IPS-15b (cell line): ENCODE measurements around the gene PLA2G6.
A peak's percentile ranks its signal among the peaks of the same experiment; 100 is the strongest.

Experiments
- H3K27me3 ChIP-seq: one replicate; pipeline ENCODE4 v1.6.1; 2013; ENCODE audit warnings: low read length; ENCODE audit not compliant: control insufficient read depth, insufficient read depth
- H3K36me3 ChIP-seq: one replicate; pipeline ENCODE4 v1.6.1; 2013; ENCODE audit warnings: low read length; ENCODE audit not compliant: control insufficient read depth, insufficient read depth
- H3K4me1 ChIP-seq: one replicate; pipeline ENCODE4 v1.6.1; 2013; ENCODE audit warnings: mild to moderate bottlenecking, low read length; ENCODE audit not compliant: control insufficient read depth, insufficient read depth
- H3K4me3 ChIP-seq: one replicate; pipeline ENCODE4 v1.5.1; 2013; ENCODE audit warnings: low read depth, low read length
- H3K9ac ChIP-seq: one replicate; pipeline ENCODE4 v1.6.1; 2013; ENCODE audit warnings: low read depth, mild to moderate bottlenecking, low read length
- H3K9me3 ChIP-seq: one replicate; pipeline ENCODE4 v1.6.1; 2013; ENCODE audit warnings: mild to moderate bottlenecking, low read length; ENCODE audit not compliant: control insufficient read depth, insufficient read depth

The PLA2G6 gene, protein sequence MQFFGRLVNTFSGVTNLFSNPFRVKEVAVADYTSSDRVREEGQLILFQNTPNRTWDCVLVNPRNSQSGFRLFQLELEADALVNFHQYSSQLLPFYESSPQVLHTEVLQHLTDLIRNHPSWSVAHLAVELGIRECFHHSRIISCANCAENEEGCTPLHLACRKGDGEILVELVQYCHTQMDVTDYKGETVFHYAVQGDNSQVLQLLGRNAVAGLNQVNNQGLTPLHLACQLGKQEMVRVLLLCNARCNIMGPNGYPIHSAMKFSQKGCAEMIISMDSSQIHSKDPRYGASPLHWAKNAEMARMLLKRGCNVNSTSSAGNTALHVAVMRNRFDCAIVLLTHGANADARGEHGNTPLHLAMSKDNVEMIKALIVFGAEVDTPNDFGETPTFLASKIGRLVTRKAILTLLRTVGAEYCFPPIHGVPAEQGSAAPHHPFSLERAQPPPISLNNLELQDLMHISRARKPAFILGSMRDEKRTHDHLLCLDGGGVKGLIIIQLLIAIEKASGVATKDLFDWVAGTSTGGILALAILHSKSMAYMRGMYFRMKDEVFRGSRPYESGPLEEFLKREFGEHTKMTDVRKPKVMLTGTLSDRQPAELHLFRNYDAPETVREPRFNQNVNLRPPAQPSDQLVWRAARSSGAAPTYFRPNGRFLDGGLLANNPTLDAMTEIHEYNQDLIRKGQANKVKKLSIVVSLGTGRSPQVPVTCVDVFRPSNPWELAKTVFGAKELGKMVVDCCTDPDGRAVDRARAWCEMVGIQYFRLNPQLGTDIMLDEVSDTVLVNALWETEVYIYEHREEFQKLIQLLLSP

DNA sequence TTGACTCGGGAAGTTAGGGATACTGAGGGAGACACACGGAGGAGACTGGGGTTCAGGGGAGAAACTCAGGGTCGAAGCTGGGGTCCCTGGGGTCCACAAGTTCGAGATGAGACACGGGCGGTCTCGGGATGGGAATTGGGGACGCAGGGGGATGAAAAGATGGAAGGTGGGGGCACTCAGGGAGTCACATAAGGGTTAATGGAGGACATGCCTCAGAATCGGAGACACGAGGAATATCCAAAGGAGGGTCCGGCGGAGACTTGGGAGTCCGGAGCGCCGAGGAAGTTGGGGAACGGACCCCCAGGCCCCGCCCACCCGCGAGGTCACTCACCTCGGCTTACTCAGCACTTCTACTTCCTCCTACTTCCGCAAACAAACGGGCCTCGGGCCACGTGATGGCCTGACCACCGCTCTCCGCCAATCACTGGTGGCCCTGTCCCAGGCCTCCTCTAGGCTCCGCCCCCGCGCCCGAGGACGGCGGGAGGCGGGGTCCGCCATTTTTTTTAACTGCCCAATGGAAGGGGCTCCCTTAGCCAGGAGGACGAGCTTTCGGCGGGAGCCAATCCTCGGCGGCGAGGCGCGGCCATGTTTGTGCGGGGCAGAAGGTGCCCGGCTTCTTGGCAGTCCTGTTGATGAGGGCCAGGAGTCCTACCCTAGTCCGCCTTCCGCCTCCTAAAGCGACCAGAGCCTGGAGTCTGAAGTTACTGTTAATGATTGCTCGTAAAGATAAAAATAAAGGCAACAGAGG, at the start of gene PLA2G6:
Gene PLA2G6 (minus strand): TSS at position 378 of the 748 bp plus-strand sequence. CDS start 12,404 bp downstream, outside the sequence.
- H3K4me3 ChIP-seq: peak within 1 kb of the TSS; percentile 91
- no peaks in the 10 kb centered on the region for H3K36me3 ChIP-seq
- no peaks in the 10 kb centered on the region for H3K27me3 ChIP-seq
- H3K4me1 ChIP-seq: peaks cover 11% of the 10 kb centered on the region
- peak within 1 kb of the TSS; percentile 99 for H3K9ac ChIP-seq
- H3K9me3 ChIP-seq: no peaks in the 10 kb centered on the region

DNA sequence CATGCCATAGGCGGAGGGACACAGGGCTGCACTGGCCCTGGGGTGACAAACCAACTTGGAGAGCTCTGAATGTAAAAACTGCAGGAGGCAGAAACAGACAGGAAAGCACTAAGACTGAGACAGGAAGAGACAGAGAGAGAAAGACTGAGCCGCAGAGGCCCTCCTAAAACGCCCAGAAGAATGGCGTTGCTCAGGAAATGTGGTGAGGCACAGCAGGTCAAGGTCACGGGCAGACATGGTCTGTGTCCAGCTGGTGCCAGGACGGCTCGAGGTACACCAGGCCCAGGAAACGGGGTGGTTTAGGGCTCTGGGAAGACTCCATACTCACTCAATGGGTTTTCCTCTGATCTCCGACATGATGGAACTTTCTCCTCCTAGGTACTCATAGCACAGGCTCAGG, 49.3 kb upstream of the PLA2G6 start:
- Histone ChIP-seq H3K36me3 (peaks cover 58% of the 10 kb centered on the region), H3K4me3 (no peak overlapping the region), H3K9ac (no peak overlapping the region), H3K4me1 (no peaks in the 10 kb centered on the region), H3K9me3 (no peaks in the 10 kb centered on the region), H3K27me3 (no peaks in the 10 kb centered on the region)

DNA sequence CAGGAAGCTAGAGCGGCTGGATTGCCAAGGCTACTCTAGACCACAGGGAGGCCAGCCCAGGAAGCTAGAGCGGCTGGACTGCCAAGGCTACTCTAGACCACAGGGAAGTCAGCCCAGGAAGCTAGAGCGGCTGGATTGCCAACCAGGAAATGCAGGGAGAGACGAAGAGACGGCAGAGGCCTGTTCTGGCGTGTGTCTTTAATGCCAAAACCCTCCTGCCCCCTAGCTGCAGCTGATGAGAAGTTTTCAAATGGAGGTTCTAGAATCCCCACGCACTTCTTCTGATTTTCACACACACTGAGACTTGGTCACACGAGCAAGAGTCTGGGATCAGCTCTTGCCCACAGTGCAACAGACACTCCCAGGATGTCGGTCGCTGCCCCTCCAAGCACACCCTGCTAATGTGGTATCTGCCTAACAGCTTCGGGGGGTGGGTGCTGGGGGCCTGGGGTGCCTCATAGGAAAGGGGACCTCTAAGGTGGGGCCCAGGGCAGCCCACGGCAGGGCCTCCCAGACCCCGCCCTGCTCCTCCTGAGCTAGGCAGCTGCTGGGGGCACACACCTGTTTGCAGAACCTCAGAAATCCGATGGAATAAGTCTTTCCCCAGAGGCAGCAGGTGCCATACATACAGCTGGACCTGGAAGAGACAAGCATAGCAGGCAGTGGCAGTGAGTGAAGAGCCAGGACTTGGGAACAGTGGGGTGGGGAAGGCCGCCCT, 48.6 kb upstream of the PLA2G6 start:
- H3K36me3 ChIP-seq: peaks cover 62% of the 10 kb centered on the region
- no peaks in the 10 kb centered on the region for H3K4me1 ChIP-seq

DNA sequence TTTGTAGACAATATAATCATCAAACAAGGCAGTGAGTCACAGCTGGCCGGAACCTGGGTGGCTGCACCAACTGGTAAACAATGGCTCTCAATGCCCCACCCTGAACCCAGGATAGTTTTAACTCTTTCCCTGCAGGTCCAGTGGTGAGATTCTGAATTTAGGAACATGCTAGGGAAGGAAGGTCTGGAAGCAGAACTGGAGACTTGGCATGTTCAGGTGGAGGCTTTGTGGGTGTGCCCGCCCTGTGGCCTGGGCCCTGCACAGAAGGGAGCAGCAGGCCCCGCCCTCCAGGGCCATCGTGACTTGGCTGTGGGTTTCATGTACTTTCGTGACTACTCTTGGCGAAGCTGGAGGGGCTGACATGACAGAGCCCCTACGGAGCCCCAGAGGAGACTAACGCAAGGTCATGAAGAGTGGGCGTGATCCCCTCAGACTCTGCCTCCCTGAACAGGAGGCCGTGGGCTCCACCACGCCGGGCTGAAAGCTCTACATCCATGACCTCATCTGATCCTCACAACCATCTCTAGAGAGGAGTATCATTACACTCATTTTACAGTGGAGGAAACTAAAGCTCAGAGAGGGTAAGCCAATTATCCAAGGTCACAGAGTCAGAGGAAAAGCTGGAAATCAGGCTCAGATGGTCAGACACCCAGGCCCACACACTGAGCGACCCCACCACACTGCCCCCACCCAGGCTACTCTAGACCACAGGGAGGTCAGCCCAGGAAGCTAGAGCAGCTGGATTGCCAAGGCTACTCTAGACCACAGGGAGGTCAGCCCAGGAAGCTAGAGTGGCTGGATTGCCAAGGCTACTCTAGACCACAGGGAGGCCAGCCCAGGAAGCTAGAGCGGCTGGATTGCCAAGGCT, 47.5 kb upstream of the PLA2G6 start:
- Histone ChIP-seq H3K4me1 (no peaks in the 10 kb centered on the region), H3K9me3 (no peaks in the 10 kb centered on the region), H3K4me3 (no peak overlapping the region), H3K9ac (no peak overlapping the region), H3K36me3 (peaks cover 65% of the 10 kb centered on the region), H3K27me3 (no peaks in the 10 kb centered on the region)

More for the DNA sequence above, 48.6 kb upstream of the PLA2G6 start:
- no peak overlapping the region for H3K9ac ChIP-seq
- no peak overlapping the region for H3K4me3 ChIP-seq
- H3K9me3 ChIP-seq: no peaks in the 10 kb centered on the region
- H3K27me3 ChIP-seq: no peaks in the 10 kb centered on the region

DNA sequence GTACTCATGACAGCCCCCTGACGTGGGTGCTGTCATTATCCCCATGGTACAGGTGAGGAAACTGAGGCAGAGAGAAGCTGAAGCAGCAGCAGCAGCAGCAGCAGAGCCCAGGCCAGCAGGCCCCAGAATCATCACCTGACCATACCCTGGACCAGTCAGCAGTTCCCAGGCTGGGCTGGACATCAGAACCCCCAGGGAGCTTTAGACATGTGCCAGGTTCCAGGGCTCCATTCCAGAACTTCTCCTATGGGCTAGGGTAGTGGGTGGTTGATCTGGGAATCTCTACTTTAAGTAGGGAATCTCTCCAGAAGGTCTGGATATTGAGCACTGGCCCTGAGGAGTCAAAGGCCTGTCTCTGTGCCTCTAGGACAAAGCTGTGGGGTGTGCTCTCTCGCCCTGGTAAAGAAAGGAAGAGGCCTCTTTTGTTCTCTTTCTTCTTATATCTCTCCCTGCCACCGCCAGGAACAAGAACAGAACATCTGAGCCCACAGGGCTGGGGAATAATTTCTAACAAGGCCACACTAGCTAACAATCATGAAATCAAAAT, 46.8 kb upstream of the PLA2G6 start:
- Histone ChIP-seq H3K4me3 (no peak overlapping the region), H3K4me1 (no peaks in the 10 kb centered on the region), H3K27me3 (no peaks in the 10 kb centered on the region), H3K9me3 (no peaks in the 10 kb centered on the region), H3K36me3 (peaks cover 63% of the 10 kb centered on the region), H3K9ac (no peak overlapping the region)

DNA sequence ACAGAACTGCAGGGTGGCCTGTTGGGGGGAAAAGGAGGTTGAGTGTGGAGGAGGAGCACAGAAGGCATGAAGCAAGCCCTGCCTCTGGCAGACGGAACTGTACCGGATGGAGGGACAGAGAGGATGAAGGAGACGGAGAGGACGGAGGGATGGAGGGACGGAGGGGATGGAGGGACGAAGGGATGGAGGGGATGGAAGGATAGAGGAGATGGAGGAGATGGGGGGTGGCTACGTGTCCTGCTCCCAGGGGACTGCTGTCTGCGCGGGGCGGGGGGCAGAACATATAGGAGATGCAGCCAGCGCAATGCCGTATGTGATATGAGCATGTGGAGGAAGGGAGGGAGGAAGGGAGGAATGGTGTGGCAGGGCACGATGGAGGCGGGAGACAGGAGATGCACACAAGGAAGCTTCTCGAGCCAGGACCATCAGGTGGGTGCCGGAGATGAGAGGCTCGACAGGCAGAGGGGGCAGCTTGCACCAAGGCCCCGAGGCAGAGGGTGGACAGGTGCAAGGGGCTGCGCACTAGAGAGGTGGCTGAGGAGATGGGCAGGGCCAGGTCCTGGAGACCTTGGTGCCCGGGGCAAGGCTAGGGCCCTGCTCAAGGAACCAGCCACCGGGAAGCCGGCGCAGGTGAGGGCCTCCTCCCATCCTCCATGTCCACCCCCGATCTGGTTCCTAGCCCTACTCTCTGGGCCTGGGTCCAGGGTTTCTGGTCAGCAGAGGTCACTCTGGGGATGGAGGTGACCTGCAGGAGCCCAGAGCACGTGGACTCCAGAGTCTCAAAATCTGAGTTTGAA, 45.4 kb upstream of the PLA2G6 start:
- Histone ChIP-seq H3K36me3 (peaks cover 57% of the 10 kb centered on the region), H3K4me1 (no peaks in the 10 kb centered on the region), H3K4me3 (no peak overlapping the region), H3K9ac (no peak overlapping the region), H3K27me3 (no peaks in the 10 kb centered on the region), H3K9me3 (no peaks in the 10 kb centered on the region)

DNA sequence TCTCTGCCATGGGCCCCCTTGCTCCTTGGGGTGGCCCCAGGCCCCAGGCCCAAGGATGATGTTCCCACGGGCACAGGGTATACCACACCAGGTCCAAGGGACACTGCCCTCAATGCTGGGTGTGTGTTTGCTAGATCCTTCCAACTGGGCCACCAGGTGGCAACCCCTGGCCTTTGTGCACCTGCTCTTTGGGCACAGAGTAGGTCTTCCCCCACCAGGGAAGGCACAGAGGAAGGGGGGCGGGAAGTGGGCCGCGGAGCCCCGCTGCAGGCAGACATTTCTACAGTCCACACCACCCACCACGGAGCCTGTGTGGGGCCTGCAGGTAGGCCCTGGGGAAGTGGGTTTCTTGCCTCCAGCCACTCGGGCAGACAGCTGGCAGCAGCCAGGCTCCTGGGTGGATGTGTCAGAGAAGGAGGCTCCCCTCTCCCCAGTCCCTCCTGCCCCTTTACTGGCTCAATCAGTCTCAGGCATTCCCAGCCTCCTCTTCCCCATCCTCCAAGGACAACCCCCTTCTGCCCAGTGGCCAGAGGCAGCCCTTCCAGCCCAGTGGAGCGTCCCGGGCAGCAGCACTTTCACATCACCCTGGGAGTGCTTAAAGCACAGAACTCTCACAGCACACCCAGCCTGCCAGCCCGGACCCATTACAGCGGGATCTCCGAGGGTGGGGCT, 41.8 kb upstream of the PLA2G6 start:
- Histone ChIP-seq H3K27me3 (no peaks in the 10 kb centered on the region), H3K4me3 (no peak overlapping the region), H3K4me1 (peaks cover 4% of the 10 kb centered on the region), H3K9ac (no peak overlapping the region), H3K9me3 (no peaks in the 10 kb centered on the region), H3K36me3 (peaks cover 51% of the 10 kb centered on the region)

DNA sequence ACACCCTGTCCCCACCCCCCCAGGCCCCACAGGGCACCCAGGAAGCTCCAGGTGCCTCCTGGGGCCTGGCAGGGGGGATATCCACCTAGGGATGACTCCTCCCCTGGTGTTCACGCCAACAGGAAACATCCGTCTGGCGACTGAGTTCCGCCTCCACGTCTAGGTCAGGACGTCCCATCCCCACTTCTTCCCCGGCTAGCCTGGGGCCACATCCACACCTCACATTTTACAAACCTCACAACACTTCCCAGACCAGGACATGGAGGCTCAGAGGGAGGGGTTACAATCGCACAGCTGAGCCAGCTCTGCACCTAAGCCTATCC, 41.1 kb upstream of the PLA2G6 start:
- no peaks in the 10 kb centered on the region for H3K27me3 ChIP-seq
- no peak overlapping the region for H3K4me3 ChIP-seq
- peaks cover 50% of the 10 kb centered on the region for H3K36me3 ChIP-seq
- H3K9ac ChIP-seq: no peak overlapping the region
- H3K9me3 ChIP-seq: no peaks in the 10 kb centered on the region
- H3K4me1 ChIP-seq: peaks cover 4% of the 10 kb centered on the region

DNA sequence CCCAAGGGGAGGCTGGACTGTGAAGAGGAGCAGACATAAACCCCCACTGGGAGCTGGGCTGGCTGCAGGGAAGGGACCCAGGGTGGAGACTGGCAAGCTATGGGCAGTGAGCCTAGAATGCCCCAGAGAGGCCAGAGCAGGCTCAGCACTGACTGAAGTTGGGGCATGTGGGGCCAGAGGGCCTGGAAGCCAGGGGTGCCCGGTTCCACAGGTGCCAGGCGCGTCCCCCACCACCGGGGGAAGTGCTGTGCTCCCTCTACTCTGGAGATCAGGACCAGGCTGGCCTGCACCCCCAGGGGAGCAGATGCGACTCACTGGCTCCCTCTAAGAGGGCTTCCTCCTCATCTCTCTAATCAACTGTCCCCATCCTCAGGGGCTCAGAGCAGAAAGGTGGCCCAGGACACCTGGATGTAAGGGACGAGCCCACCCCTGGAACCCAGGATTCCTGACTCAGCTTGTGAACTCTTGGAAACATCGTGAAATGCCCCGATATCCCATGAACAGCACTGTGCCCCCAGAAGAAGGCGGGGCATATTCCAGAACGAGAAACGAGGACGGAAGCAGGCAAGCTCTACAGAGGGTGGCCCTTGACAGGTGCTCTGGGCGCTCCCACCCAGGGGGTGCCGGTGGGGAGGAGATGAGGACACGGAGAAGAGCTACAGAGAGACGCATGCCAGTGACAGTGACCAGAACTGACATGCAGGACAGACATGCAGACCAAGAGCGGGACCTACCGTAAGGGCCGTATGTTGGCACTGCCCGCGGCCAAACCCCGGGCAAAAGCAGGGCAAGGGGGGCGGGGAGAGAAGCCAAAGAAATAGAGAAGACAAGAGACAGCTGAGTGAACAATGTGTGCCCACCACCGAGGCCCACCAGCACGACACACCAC, 40.5 kb upstream of the PLA2G6 start:
- Histone ChIP-seq H3K9ac (no peak overlapping the region), H3K9me3 (no peaks in the 10 kb centered on the region), H3K36me3 (peaks cover 46% of the 10 kb centered on the region), H3K27me3 (no peaks in the 10 kb centered on the region), H3K4me1 (peaks cover 4% of the 10 kb centered on the region), H3K4me3 (no peak overlapping the region)
